NCI-H1105 (cell line): ENCODE data around the gene ITPRIP.

Experiments
- DNase-seq: peaks from one replicate; lab custom pipeline; 2025; lab: John Stamatoyannopoulos, UW

ITPRIP gene

GRCh38 chr10:104340641-104341040 lies 2.4 kb upstream of the ITPRIP start:
- DNase-seq = no peak

DNA sequence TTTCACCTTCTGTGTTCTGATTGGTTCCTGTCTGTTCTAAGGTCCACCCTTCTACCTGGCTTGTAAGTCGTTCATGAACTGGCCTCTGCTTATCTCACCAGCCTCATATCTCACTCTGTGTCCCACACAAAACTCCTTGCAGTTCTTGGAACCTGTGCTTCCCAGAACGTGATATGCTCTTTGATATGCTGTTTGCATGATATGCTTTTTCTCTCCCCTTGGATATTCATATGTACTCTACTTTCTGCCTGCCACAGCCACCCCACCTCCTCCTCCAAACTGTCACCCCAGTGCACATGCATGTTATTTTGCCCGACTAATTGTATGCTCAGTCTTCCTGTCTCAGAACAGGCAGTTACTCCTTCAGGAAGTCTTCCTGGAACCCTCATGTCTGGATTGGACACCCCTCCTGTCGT lies 1.9 kb upstream of the ITPRIP start:
- no peak for DNase-seq

GRCh38 chr10:104339469-104340110 lies 1.3 kb upstream of the ITPRIP start:
- DNase-seq = no peak

GRCh38 chr10:104337521-104337984 lies 712 bp downstream of the ITPRIP start:
- DNase-seq = no peak

DNA sequence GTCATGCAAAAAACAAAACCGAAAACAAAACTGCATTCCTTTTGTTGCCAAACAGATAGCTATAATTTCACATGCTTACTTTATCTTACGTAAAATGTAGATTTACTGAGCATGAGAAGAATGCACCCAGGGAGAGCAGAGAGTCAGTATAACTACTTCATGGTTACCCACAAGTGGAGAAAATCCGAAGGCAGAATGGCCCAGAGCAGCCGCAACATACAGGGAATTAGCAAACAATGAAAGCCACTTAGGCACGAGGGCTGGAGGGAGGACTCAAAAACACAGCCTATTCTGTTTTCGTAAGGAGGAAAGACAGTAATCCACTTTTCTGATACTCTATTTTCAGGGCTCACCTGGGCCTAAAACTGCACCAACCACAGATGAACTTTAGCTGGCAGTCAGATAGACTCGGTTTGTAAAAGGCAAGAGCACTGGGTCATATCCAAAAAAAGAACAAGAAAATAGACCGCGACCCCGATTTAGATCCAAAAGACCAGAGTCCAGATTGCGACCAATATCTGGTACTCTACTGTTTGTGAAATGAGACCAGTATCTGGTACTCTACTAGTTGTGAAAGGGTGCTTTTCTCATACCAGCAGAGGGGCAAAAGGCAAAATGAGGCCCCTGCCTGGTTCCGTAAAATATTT lies 1.3 kb downstream of the ITPRIP start:
- no peak for DNase-seq

DNA sequence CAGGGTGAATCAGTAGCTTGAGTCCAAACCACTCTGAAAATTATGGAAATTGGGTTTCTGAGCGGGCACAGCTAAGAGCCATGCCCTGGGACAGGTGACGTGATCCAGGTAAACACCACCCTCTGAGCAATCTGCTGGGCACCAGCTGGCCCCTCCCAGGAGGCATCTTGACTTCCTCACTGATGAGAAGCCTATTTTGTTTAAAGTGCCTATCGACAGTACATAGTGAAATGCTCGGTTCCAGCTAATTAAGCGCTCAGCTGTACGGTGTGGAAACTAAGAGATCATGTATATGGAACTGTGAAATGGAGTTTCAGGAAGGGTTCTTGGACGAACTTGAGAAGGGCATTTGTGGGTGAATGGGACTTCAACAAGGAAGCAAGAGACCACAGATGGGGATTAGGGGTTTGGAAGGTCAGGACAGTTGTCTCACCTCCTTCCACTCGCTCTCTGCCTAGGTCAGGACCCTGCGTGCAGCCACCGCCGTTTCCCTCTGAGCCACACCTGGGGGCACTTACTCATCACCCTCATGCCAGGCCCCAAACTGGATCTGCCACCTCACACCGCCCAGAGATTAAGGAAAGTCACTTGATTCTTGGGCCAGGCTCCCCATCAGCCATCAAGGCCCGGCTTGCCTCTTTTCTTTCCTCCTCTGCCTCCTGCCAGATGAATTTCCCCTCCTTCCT lies 3.2 kb downstream of the ITPRIP start:
- no peak for DNase-seq

DNA sequence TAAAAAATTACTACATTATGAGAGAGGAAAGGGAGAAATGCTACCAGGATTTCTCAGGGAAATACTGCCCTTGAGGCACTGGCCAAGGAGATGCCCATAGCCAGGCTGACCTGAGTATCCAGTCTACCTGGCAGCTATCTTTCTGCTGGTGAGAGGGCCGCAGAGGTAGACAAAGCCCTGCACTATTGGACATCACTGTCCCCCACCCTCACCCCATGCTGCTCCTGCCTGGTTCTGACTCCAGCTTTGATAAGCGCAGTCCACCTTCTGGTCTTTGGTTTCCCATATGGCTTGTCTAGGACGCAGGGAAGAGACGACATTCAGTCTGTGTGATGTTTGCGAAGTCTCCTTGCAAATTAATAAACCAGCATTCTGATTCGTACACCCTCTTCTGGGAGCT lies 3.7 kb downstream of the ITPRIP start:
- DNase-seq = no peak

DNA sequence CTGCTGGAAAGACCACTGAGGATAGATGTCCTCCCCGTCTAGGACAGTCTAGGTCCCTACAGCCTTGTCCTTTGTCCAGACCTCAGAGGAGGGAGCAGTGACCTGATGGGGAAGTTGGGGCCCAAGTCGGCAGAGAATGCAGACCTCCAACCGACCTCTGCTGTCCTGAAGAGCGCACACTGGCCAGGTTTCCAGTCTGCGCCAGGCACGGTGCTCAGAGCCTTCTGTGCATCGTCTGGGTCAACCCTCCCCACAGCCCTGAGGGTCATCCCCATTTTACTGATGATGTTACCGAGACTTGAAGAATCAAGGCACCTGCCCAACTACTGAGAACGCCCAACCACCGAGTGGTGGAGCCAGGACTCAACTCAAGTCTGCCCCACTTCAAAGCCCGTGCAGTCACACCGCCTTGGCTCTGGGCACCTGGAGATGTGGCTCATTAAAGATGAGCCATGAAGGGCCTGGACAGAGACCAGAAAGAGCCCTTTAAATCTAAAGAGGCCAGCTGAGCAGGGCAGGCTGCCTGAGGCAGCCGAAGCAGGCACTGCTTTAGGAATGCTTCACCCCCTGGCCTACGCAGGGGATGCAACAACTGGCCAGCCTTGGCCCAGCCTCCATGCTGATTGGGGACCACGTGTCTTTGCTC lies 4.4 kb downstream of the ITPRIP start:
- no peak for DNase-seq

- no peak for DNase-seq
Observed at GRCh38 chr10:104333032-104333727, 5.1 kb downstream of the ITPRIP start.

DNA sequence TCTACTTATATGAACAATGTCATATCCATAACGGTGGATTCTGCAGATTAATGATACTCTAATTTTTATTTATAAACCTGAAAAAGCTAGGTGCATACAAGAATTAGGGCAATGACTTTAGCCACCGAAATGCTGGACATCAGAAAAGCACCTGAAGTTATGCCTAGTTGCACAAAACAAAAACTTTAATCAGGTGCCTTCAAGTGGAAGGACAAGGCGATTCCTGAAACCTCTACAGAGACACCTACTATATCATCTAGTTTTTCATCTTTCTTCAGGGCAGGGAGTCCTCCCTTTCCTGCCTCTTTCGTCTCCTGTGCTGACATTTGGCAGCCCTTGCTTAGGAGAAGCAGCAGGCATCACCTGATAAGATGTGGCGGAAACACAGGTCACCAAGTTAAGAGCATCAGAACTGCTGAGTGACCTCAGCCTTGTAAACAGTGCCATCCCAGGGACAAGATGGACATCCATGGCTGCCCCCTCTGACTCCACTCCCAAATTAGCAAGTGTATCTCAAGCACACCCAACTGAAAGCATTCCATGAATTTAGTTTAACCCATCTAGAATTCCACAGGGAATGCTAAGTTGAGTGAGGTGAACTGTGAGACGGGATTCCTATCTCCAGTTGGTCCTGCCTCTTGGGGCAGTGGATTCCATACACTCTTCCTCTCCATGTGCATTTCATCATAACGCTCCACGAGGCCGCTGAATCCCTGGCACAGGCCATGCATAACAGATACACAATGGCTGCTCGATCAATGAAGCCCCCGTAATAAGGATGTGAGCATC lies 5.8 kb downstream of the ITPRIP start:
- no peak for DNase-seq

DNA sequence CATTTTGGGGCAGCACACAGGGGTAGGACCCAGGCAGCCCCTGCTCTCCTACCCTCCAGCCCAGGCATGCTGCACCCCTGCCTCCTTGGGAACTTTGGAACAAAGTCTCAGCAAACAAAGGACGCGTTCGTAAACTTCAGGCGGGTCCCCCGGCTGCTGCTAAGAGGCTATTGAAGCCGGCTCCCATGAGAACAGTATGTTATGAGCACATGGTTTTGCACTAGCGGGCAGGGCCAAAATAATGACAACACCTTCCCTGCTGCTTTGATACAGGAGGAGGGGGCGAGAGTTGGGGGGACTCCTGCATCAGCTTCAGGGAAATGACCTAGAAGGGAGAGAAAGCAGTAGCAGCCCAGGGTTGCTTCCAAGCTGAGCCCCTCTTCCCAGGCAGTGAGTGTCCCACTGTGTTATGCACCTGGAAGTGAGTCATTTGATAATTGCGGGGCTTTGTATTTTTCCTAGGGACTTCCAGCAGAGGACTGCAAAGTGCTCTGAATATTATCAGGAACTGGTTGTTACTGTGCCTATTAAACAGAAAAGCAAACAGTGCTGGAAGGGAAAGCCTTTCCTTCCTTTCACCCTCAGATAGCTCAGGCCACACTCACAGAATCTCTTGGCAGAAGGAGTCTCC lies 6.9 kb downstream of the ITPRIP start:
- DNase-seq = no peak

DNA sequence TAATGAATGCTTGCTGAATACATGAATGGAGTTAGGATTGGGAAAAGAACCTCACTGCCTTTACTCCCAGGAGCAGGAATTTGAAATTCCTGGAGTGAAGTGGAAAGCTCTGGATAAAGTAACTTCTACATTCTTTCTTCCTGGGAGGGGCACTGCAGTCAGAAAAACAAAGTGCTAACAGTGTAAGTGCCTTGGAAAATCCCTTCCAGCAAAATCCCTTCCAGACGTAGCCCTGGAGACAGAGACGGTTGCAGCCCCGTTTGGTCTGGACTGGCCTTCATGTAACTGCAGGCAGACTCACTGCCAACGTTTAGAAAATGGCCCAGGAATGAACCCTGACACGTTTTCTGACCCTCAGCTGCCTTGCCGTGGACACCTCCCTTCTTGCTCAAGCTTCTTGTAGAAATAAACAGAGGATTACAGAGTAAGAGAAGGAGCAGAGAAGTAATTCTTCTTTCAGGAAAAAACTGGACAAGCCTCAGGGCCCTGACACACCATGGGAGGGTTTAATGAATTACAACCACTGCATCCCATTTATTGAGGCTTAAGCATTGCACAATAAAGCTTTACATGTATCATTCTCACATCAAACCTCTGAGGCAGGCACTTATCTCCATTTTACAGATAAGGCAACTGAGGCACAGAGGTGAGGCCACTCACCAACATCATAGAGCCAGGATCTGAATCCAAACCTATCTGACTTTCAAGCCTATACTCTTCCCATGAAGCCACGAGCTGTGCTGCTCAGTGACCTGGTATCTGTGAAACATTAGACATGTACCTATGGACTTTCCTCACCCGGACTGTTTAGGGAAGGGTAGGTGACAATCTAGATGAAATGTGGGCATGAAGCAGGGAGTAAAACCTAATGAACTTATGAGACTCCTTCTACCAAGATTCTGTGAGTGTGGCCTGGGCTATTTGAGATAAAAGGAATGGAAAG lies 7.8 kb downstream of the ITPRIP start:
- DNase-seq = no peak

DNA sequence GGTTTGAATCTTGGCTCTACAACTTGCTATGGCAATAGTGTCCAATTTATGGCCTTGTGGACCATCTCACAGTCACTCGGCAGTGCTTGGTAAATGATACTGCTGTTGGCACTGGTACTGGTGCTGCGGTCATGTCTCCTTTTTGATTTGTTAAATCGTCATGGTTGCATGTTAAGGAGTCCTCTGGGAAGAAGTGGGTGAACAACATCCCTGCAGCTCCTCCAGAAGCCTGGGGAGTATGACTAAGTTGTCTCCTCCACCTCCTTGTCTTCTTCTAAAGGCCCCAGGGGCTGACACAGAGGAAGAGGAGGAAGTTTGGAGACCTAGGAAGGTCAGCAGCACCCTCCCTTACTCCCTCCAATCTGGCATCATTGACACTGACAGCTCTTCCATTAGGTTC lies 8.5 kb downstream of the ITPRIP start:
- DNase-seq = no peak

GRCh38 chr10:104328896-104329710 lies 9.2 kb downstream of the ITPRIP start:
- no peak for DNase-seq

GRCh38 chr10:104328646-104328895 lies 9.7 kb downstream of the ITPRIP start:
- no peak for DNase-seq

DNA sequence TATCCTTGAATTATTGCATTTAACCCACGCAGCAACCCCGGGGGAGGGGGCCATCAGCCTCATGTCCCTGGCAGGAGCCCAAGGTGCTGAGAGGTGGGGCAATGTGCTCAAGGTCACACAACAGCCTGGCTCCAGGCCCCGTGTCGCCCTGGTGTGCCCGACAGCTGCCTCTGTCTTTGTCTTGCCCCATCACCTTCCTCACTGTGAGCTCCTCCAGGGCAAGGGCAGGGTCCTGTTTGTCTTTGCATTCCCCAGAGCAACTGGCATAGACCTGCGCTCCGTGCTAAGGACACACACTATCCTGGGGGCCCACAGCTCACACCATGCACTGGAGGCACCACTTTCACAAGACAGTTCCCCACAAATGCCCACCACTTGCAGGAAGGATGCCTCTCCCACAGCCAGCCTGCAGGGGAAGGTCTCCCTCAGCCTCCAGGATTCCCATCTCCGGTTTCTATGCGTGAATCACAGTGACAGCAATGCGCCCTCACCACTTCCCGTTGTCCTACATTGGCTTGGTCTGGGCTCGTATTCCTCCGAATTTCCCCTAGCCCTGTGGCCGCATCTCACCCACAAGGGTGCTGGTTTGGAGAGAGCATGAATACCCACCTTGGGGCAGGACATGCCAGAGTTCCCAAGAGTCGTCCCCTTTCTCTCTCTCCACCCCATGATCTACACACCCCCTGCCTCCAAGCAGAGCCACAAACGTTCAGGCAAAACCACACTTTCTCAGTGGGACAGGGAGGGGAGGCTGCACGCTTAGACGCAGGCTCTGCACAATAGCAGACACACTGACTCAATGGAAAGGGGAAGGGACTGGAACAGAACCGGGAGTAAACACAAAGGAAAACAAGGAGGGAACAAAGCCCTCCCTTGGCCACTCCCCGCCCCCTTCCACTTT lies 10.3 kb downstream of the ITPRIP start:
- no peak for DNase-seq

GRCh38 chr10:104326991-104327610 lies 11.2 kb downstream of the ITPRIP start:
- DNase-seq = no peak
